ENCODE data around the gene CGB2. TPM values are rescaled to one million over a fixed set of nuclear protein-coding genes. Genes with fewer than 3 reads are reported as not detected.
"Not testable (repeated sequence)": the region's sequence is repeated elsewhere in the genome, so short reads cannot be mapped to it uniquely, and the experiment has no call there.

CGB2 gene
- total RNA-seq, 1 experiment from 2014 or later = 0.77 TPM

GRCh38 chr19:49056101-49056901 lies 24.6 kb downstream of the CGB2 start:
- no peak overlapping the region for H3K9ac ChIP-seq (ENCODE audit: extremely low read depth, insufficient read length, low read length)
- H3K27me3 Mint-ChIP-seq (ENCODE audit: low read depth) = peaks cover 79% of the 10 kb centered on the region
- H3K4ac ChIP-seq (ENCODE audit: low read depth, low read length) = no peak overlapping the region
- H4K8ac ChIP-seq (replicated peaks; ENCODE audit: insufficient read length, low read depth, low read length) = no peak overlapping the region
- no peak overlapping the region for H2BK12ac ChIP-seq (ENCODE audit: insufficient read length, low read depth, low read length)
- no peak overlapping the region for H3K18ac ChIP-seq (ENCODE audit: insufficient read length, low read depth, low read length)
- no peaks in the 10 kb centered on the region for H3K79me2 ChIP-seq (ENCODE audit: insufficient read depth, low read length)
- no peak overlapping the region for H2AFZ ChIP-seq (ENCODE audit: low read length)
- no CpG with 5 or more reads among the region's 63 CpGs for WGBS (ENCODE audit: extremely low coverage, insufficient read length, low lambda C conversion rate)
- H3K14ac ChIP-seq (ENCODE audit: insufficient read depth, low read length) = no peak overlapping the region
- H3K23me2 ChIP-seq (ENCODE audit: insufficient read length, low read depth, low read length, poor library complexity, severe bottlenecking) = peaks cover 10% of the 10 kb centered on the region
- H4K20me1 ChIP-seq (ENCODE audit: control insufficient read depth, insufficient read depth, insufficient read length) = no peaks in the 10 kb centered on the region
- no peak overlapping the region for H3K27ac Mint-ChIP-seq
- H2BK5ac ChIP-seq (ENCODE audit: insufficient read length, low read length) = no peak overlapping the region
- no peak overlapping the region for H2AK5ac ChIP-seq (ENCODE audit: insufficient read length, low read length)
- H2BK120ac ChIP-seq (ENCODE audit: low read depth, low read length, poor library complexity, severe bottlenecking) = no peak overlapping the region
- no peaks in the 10 kb centered on the region; a peak in 1 of 7 replicates for H3K36me3 Mint-ChIP-seq (ENCODE audit: insufficient read depth in 1 of 3, low read depth in 3 of 3)
- no peak overlapping the region for H3K27ac ChIP-seq (ENCODE audit: insufficient read length, low read depth, low read length)
- H3K79me1 ChIP-seq (ENCODE audit: insufficient read depth, low read depth, low read length, poor library complexity, severe bottlenecking) = no peaks in the 10 kb centered on the region
- H2BK15ac ChIP-seq (ENCODE audit: low read depth, low read length) = no peak overlapping the region
- H3K4me2 ChIP-seq (ENCODE audit: insufficient read depth, insufficient read length, low read length) = peak overlapping the region; percentile 52
- H4K5ac ChIP-seq (ENCODE audit: insufficient read length, low read depth, low read length) = no peak overlapping the region
- peak; percentile 79 for DNase-seq
- peaks cover 0 to 2% of the 10 kb centered on the region in 2 experiments; a peak in 1 of 5 replicates for H3K9me3 Mint-ChIP-seq
- H3K56ac ChIP-seq (ENCODE audit: insufficient read length, low read depth, low read length) = no peak overlapping the region
- H3K4me1 ChIP-seq (ENCODE audit: insufficient read depth, low read length) = no peaks in the 10 kb centered on the region
- H3K27me3 ChIP-seq (ENCODE audit: insufficient read depth, low read length) = peaks cover 15% of the 10 kb centered on the region; the same call in 1 of the 2 replicates
- H3K4me1 Mint-ChIP-seq = peaks cover 18 to 30% of the 10 kb centered on the region in 2 experiments
- H3K23ac ChIP-seq (ENCODE audit: insufficient read length, low read depth, low read length) = no peak overlapping the region
- H3K9me3 ChIP-seq (ENCODE audit: control insufficient read depth, low read depth, low read length) = no peaks in the 10 kb centered on the region
- H4K91ac ChIP-seq (ENCODE audit: insufficient read length, low read depth, low read length) = no peak overlapping the region
- TF ChIP-seq, protein P1, sequence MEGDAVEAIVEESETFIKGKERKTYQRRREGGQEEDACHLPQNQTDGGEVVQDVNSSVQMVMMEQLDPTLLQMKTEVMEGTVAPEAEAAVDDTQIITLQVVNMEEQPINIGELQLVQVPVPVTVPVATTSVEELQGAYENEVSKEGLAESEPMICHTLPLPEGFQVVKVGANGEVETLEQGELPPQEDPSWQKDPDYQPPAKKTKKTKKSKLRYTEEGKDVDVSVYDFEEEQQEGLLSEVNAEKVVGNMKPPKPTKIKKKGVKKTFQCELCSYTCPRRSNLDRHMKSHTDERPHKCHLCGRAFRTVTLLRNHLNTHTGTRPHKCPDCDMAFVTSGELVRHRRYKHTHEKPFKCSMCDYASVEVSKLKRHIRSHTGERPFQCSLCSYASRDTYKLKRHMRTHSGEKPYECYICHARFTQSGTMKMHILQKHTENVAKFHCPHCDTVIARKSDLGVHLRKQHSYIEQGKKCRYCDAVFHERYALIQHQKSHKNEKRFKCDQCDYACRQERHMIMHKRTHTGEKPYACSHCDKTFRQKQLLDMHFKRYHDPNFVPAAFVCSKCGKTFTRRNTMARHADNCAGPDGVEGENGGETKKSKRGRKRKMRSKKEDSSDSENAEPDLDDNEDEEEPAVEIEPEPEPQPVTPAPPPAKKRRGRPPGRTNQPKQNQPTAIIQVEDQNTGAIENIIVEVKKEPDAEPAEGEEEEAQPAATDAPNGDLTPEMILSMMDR (conservative IDR thresholded peaks at IDR 0.05) = peak; percentile 45
- H3T11ph ChIP-seq (ENCODE audit: low read length) = no peak overlapping the region
- no peak overlapping the region for H2BK20ac ChIP-seq (ENCODE audit: low read depth, low read length, poor library complexity, severe bottlenecking)
- peak overlapping the region; percentile 53 to 77 for H3K4me3 Mint-ChIP-seq

DNA sequence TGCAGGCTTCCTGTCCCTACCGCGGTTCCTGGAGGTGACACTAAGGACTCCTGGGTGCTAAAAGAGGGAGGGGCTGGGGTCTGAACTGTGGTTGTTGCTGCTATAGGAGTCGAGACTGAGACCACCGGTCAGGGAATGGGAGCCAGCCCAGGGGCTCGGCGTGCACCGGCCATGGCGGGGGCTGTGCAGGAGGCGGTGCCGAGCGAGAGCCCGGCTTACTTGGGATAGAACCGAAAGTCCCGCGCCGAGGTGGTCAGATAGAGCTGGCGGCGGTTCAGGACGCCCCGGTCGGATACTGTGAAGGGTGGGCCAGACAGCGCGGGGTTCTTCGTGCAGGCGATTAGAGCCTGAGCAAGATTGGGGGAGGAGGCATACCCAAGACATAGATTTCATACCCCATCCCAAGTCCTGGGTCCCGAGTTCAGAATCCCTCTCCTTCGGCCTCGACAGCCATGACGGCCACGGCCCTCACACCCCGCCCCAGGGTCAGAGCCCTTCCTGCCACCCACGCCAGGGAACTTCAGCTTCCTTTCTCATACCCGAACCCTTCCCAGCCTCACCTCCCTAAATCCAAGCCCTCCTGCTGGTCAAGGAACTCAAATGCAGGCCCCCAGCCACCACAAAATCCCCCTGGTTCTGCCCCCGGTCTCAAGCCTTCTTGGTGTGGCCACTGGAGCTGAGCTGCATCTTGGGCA lies 25.4 kb downstream of the CGB2 start:
- H4K8ac ChIP-seq (replicated peaks; ENCODE audit: insufficient read length, low read depth, low read length); H3K4me1 ChIP-seq (ENCODE audit: insufficient read depth, low read length); H3K79me1 ChIP-seq (ENCODE audit: insufficient read depth, low read depth, low read length, poor library complexity, severe bottlenecking); H2BK12ac ChIP-seq (ENCODE audit: insufficient read length, low read depth, low read length); H2AFZ ChIP-seq (ENCODE audit: low read length); H3K18ac ChIP-seq (ENCODE audit: insufficient read length, low read depth, low read length); H3K79me2 ChIP-seq (ENCODE audit: insufficient read depth, low read length); H2BK5ac ChIP-seq (ENCODE audit: insufficient read length, low read length); H3K27ac Mint-ChIP-seq; H3K27ac ChIP-seq (ENCODE audit: insufficient read length, low read depth, low read length); DNase-seq; H2BK20ac ChIP-seq (ENCODE audit: low read depth, low read length, poor library complexity, severe bottlenecking); H3K23ac ChIP-seq (ENCODE audit: insufficient read length, low read depth, low read length); H3K56ac ChIP-seq (ENCODE audit: insufficient read length, low read depth, low read length); H3T11ph ChIP-seq (ENCODE audit: low read length); H2BK120ac ChIP-seq (ENCODE audit: low read depth, low read length, poor library complexity, severe bottlenecking); H4K20me1 ChIP-seq (ENCODE audit: control insufficient read depth, insufficient read depth, insufficient read length); H2BK15ac ChIP-seq (ENCODE audit: low read depth, low read length); H3K9me3 Mint-ChIP-seq; H3K4ac ChIP-seq (ENCODE audit: low read depth, low read length); H3K9me3 ChIP-seq (ENCODE audit: control insufficient read depth, low read depth, low read length); H4K5ac ChIP-seq (ENCODE audit: insufficient read length, low read depth, low read length); H2AK5ac ChIP-seq (ENCODE audit: insufficient read length, low read length); H3K36me3 Mint-ChIP-seq (ENCODE audit: insufficient read depth in 1 of 3, low read depth in 3 of 3); H3K9ac ChIP-seq (ENCODE audit: extremely low read depth, insufficient read length, low read length); H3K14ac ChIP-seq (ENCODE audit: insufficient read depth, low read length); H4K91ac ChIP-seq (ENCODE audit: insufficient read length, low read depth, low read length): not testable (repeated sequence)
- Mint-ChIP-seq H3K27me3 (ENCODE audit: low read depth) (peaks cover 83% of the 10 kb centered on the region), H3K4me3 (peak overlapping the region; percentile 53 to 77), H3K4me1 (peaks cover 18 to 30% of the 10 kb centered on the region in 2 experiments)
- Histone ChIP-seq H3K27me3 (ENCODE audit: insufficient read depth, low read length) (peaks cover 15% of the 10 kb centered on the region; the same call in 1 of the 2 replicates), H3K23me2 (ENCODE audit: insufficient read length, low read depth, low read length, poor library complexity, severe bottlenecking) (peaks cover 10% of the 10 kb centered on the region), H3K4me2 (ENCODE audit: insufficient read depth, insufficient read length, low read length) (peak overlapping the region; percentile 52)
- WGBS (ENCODE audit: extremely low coverage, insufficient read length, low lambda C conversion rate) = no CpG with 5 or more reads among the region's 34 CpGs

Measured in H9 (cell line).